Upper lobe of left lung (tissue), 6 donors: ENCODE data around the gene TMEM232. TPM values are rescaled to one million over a fixed set of nuclear protein-coding genes. Genes with fewer than 3 reads are reported as not detected.
"Not testable (repeated sequence)": the region's sequence is repeated elsewhere in the genome, so short reads cannot be mapped to it uniquely, and the experiment has no call there.

ENCODE experiments used
- ATAC-seq, 2 donors: fragments of 200-7000 bp; cut with Tn5 transposase; one replicate each; pipeline ENCODE4 v1.9.1; 2022; ENCODE audit warnings: mild to moderate bottlenecking in 2 of 2, moderate library complexity in 2 of 2; ENCODE audit not compliant: low FRiP score in 2 of 2
- DNase-seq, 2 donors: peaks; one replicate each; pipeline ENCODE4 v3.0.0-alpha.2; 2019 to 2020
- H3K27ac ChIP-seq, 4 donors: fragments of 200-600 bp; sonication (generic); one replicate each; pipeline ENCODE4 v1.5.1; 2016 to 2019
- H3K27me3 ChIP-seq, 4 donors: fragments of 200-600 bp; sonication (generic); one replicate each; pipeline ENCODE4 v1.5.1; 2017 to 2019
- H3K36me3 ChIP-seq, 4 donors: fragments of 200-600 bp; sonication (generic); one replicate each; pipeline ENCODE4 v1.5.1; 2016 to 2019
- H3K4me1 ChIP-seq, 4 donors: fragments of 200-600 bp; sonication (generic); one replicate each; pipeline ENCODE4 v1.5.1; 2018 to 2019
- H3K4me3 ChIP-seq, 4 donors: fragments of 200-600 bp; sonication (generic); one replicate each; pipeline ENCODE4 v1.5.1; 2017 to 2019; ENCODE audit warnings: mild to moderate bottlenecking in 2 of 4, moderate library complexity in 1 of 4
- H3K9me3 ChIP-seq, 4 donors: fragments of 200-600 bp; sonication (generic); one replicate each; pipeline ENCODE4 v1.5.1; 2018 to 2019
- CTCF ChIP-seq, 6 experiments: fragments of 450-650 bp in 4 of 6; fragments of 200-600 bp in 2 of 6; sonication (generic) in 2 of 6; IDR thresholded peaks; one replicate each; pipeline ENCODE4 v1.5.1; 2016 to 2019; ENCODE audit warnings: antibody characterized with exemption in 6 of 6
- EP300 ChIP-seq, 4 donors: sonication (generic); formaldehyde crosslinking; IDR thresholded peaks; one replicate each; pipeline ENCODE4 v1.5.1; 2017; ENCODE audit warnings: antibody characterized with exemption in 4 of 4, control low read depth in 2 of 4
- POLR2A ChIP-seq, 4 donors: fragments of 450-650 bp; IDR thresholded peaks; one replicate each; pipeline ENCODE4 v1.5.1; 2016 to 2017; ENCODE audit warnings: antibody characterized with exemption in 4 of 4, mild to moderate bottlenecking in 2 of 4
- POLR2AphosphoS5 ChIP-seq, 2 donors: sonication (generic); formaldehyde crosslinking; IDR thresholded peaks; one replicate each; pipeline ENCODE4 v1.5.1; 2017; ENCODE audit warnings: antibody characterized with exemption in 2 of 2
- WGBS, 2 donors: methylation state at CpG; one replicate each; pipeline ENCODE4 v1.1.5; 2017 to 2018; 5-methylcytosine and 5-hydroxymethylcytosine counted together
- total RNA-seq, 6 donors: library from RNA; depleted of rRNA in 4 of 6; stranded (reverse); fragments of >200 nt in 4 of 6; gene quantifications; one replicate each; pipeline versions ENCODE4 v1.1.0 to v1.2.1, GENCODE V29; 2016 to 2021
- donor health status: DM: no; HTN: no; CAD: no; lungs with moderate emphysema.
- donor health status: DM: no; HTN: yes; CAD: no; lungs with severe emphysema.

TMEM232 gene
- total RNA-seq, 6 donors from 2014 or later: 1.5 to 36.9 (median 7.8) TPM

GRCh38 chr5:110687485-110687884 lies 39.0 kb downstream of the TMEM232 start:
- 89 to 91% methylated on average over 1 of the region's 1 CpG for WGBS, 2 donors
- Histone ChIP-seq H3K27me3 (no peaks in the 10 kb centered on the region), H3K36me3 (no peaks in the 10 kb centered on the region), H3K9me3 (no peaks in the 10 kb centered on the region), H3K27ac (no peak overlapping the region), H3K4me1 (no peaks in the 10 kb centered on the region), H3K4me3 (no peak overlapping the region)
- TF ChIP-seq EP300 (IDR thresholded peaks at IDR 0.05): no peak
- TF ChIP-seq CTCF (IDR thresholded peaks at IDR 0.05): no peak
- no peak for TF ChIP-seq POLR2A (IDR thresholded peaks at IDR 0.05)
- no peak for TF ChIP-seq POLR2AphosphoS5 (IDR thresholded peaks at IDR 0.05)
- DNase-seq: no peak
- ATAC-seq: no peak

GRCh38 chr5:110686270-110686669 lies 40.2 kb downstream of the TMEM232 start:
- Histone ChIP-seq H3K36me3 (no peaks in the 10 kb centered on the region), H3K27me3 (no peaks in the 10 kb centered on the region), H3K4me3 (no peak overlapping the region), H3K4me1 (no peaks in the 10 kb centered on the region), H3K9me3 (no peaks in the 10 kb centered on the region), H3K27ac (no peak overlapping the region)
- WGBS, 2 donors: 84 to 91% methylated on average over 2 of the region's 2 CpGs
- TF ChIP-seq POLR2AphosphoS5 (IDR thresholded peaks at IDR 0.05) (no peak), EP300 (IDR thresholded peaks at IDR 0.05) (no peak), CTCF (IDR thresholded peaks at IDR 0.05) (no peak), POLR2A (IDR thresholded peaks at IDR 0.05) (no peak)
- ATAC-seq: no peak
- no peak for DNase-seq

DNA sequence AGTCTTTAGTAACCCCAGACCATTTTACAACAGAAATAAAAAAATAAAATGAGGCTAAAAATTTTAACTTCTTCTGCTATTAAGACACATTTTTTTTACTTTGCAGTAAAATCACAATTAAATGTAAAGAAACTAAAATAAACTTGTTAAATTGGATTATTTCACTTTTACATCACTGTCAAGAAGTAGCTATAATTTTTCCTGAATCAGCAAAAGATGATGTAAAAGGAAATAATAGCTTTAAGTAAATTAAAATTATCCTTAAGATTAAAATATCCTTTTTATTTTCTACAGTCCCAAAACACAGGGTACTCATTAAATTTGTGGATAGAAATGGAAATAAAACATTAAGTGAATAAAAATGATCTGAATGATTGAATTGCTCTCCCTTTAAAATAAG lies 44.5 kb downstream of the TMEM232 start:
- H3K4me1 ChIP-seq: no peaks in the 10 kb centered on the region
- H3K4me3 ChIP-seq: no peak overlapping the region
- no peaks in the 10 kb centered on the region for H3K36me3 ChIP-seq
- TF ChIP-seq CTCF (IDR thresholded peaks at IDR 0.05) (no peak), POLR2A (IDR thresholded peaks at IDR 0.05) (no peak), EP300 (IDR thresholded peaks at IDR 0.05) (no peak)
- DNase-seq (no peak), ATAC-seq (no peak)
- H3K9me3 ChIP-seq: no peaks in the 10 kb centered on the region
- no peak overlapping the region for H3K27ac ChIP-seq
- no peaks in the 10 kb centered on the region for H3K27me3 ChIP-seq

- TF ChIP-seq POLR2AphosphoS5 (IDR thresholded peaks at IDR 0.05) (no peak), POLR2A (IDR thresholded peaks at IDR 0.05) (no peak), EP300 (IDR thresholded peaks at IDR 0.05) (no peak), CTCF (IDR thresholded peaks at IDR 0.05) (no peak)
- Histone ChIP-seq H3K27ac (no peak overlapping the region), H3K27me3 (no peaks in the 10 kb centered on the region), H3K36me3 (no peaks in the 10 kb centered on the region), H3K4me3 (no peak overlapping the region), H3K4me1 (no peaks in the 10 kb centered on the region), H3K9me3 (no peaks in the 10 kb centered on the region)
- WGBS, 2 donors: 41 to 60% methylated on average over 3 of the region's 3 CpGs
- ATAC-seq (no peak), DNase-seq (no peak)
Measured at GRCh38 chr5:110681109-110681508, 45.4 kb downstream of the TMEM232 start.

GRCh38 chr5:110676554-110676953 lies 49.9 kb downstream of the TMEM232 start:
- not testable (repeated sequence) for H3K9me3 ChIP-seq, H3K36me3 ChIP-seq, ATAC-seq, H3K27me3 ChIP-seq, DNase-seq, H3K4me1 ChIP-seq, H3K4me3 ChIP-seq, H3K27ac ChIP-seq
- 96% methylated on average over 9 of the region's 9 CpGs for WGBS, 2 donors
